SK-N-SH treated with all-trans-retinoic acid at 6 μM for 48 hours (cell line): ENCODE data around the gene FCER1G.

ENCODE experiments used
- ATAC-seq: fragments of 200-7000 bp; cut with Tn5 transposase; 3 replicates; pipeline ENCODE4 v1.9.1; 2020; ENCODE audit warnings: mild to moderate bottlenecking, moderate library complexity
- ARNTL ChIP-seq: fragments of 450-650 bp; formaldehyde crosslinking; IDR thresholded peaks from 2 replicates; pipeline ENCODE4 v1.5.0; 2020; ENCODE audit warnings: low read depth, mild to moderate bottlenecking, moderate library complexity, borderline replicate concordance
- BACH2 ChIP-seq: fragments of 250-450 bp; sonication (Bioruptor Pico); IDR thresholded peaks from 2 replicates; pipeline ENCODE4 v1.9.0; 2021; ENCODE audit warnings: mild to moderate bottlenecking, borderline replicate concordance
- CSDC2 ChIP-seq: fragments of 250-450 bp; sonication (Bioruptor Pico); IDR thresholded peaks from 2 replicates; pipeline ENCODE4 v1.5.0; 2020; ENCODE audit warnings: mild to moderate bottlenecking, moderate library complexity
- ESRRG ChIP-seq: fragments of 250-450 bp; sonication (Bioruptor Pico); IDR thresholded peaks from 2 replicates; pipeline ENCODE4 v1.6.1; 2021; ENCODE audit warnings: mild to moderate bottlenecking
- GLIS3 ChIP-seq: fragments of 250-450 bp; sonication (Bioruptor Pico); IDR thresholded peaks from 2 replicates; pipeline ENCODE4 v1.5.0; 2020; ENCODE audit warnings: mild to moderate bottlenecking, moderate library complexity
- ISL1 ChIP-seq: fragments of 250-450 bp; sonication (Bioruptor Pico); IDR thresholded peaks from 2 replicates; pipeline ENCODE4 v2.1.2; 2022; ENCODE audit warnings: mild to moderate bottlenecking, moderate library complexity
- OSR1 ChIP-seq: fragments of 250-450 bp; sonication (Bioruptor Pico); IDR thresholded peaks from 2 replicates; pipeline ENCODE4 v1.8.0; 2022; ENCODE audit warnings: moderate library complexity, mild to moderate bottlenecking, inconsistent platforms
- PPARA ChIP-seq: fragments of 250-450 bp; sonication (Bioruptor Pico); IDR thresholded peaks from 2 replicates; pipeline ENCODE4 v1.5.0; 2020; ENCODE audit warnings: mild to moderate bottlenecking, borderline replicate concordance
- RARB ChIP-seq: fragments of 250-450 bp; sonication (Bioruptor Pico); IDR thresholded peaks from 2 replicates; pipeline ENCODE4 v1.8.0; 2021; ENCODE audit warnings: mild to moderate bottlenecking, moderate library complexity
- SNAI2 ChIP-seq: fragments of 250-450 bp; sonication (Bioruptor Pico); IDR thresholded peaks from 2 replicates; pipeline ENCODE4 v1.5.0; 2020; ENCODE audit warnings: mild to moderate bottlenecking, moderate library complexity
- TCF4 ChIP-seq: fragments of 250-450 bp; sonication (Bioruptor Pico); IDR thresholded peaks from 2 replicates; pipeline ENCODE4 v1.8.0; 2021; ENCODE audit warnings: mild to moderate bottlenecking, moderate library complexity, borderline replicate concordance
- TOX ChIP-seq: fragments of 250-450 bp; sonication (Bioruptor Pico); IDR thresholded peaks from 2 replicates; pipeline ENCODE4 v1.8.0; 2021; ENCODE audit warnings: mild to moderate bottlenecking, moderate library complexity, borderline replicate concordance
- ZC3H10 ChIP-seq: fragments of 250-450 bp; sonication (Bioruptor Pico); IDR thresholded peaks from 2 replicates; pipeline ENCODE4 v1.5.1; 2021; ENCODE audit warnings: mild to moderate bottlenecking, moderate library complexity
- ZFP3 ChIP-seq: fragments of 250-450 bp; sonication (Bioruptor Pico); IDR thresholded peaks from 2 replicates; pipeline ENCODE4 v1.5.0; 2020; ENCODE audit warnings: mild to moderate bottlenecking, moderate library complexity
- ZFP30 ChIP-seq: fragments of 450-650 bp; formaldehyde crosslinking; IDR thresholded peaks from 2 replicates; pipeline ENCODE4 v1.5.0; 2022; ENCODE audit warnings: mild to moderate bottlenecking, moderate library complexity
- ZNF565 ChIP-seq: fragments of 450-650 bp; formaldehyde crosslinking; conservative IDR thresholded peaks from 2 replicates; pipeline ENCODE4 v1.5.0; 2020; ENCODE audit warnings: low read depth, mild to moderate bottlenecking, moderate library complexity
- ZNF70 ChIP-seq: fragments of 450-650 bp; formaldehyde crosslinking; IDR thresholded peaks from 2 replicates; pipeline ENCODE4 v1.5.0; 2020; ENCODE audit warnings: mild to moderate bottlenecking, moderate library complexity
- ZNF8 ChIP-seq: fragments of 450-650 bp; formaldehyde crosslinking; IDR thresholded peaks from 2 replicates; pipeline ENCODE4 v1.5.0; 2020; ENCODE audit warnings: mild to moderate bottlenecking, moderate library complexity
- TF ChIP-seq, protein P1 (sequence below): fragments of 250-450 bp; sonication (Bioruptor Pico); IDR thresholded peaks from 2 replicates; pipeline ENCODE4 v1.5.1; 2020; ENCODE audit warnings: low read depth, mild to moderate bottlenecking, moderate library complexity
- TF ChIP-seq, protein P2 (sequence below): fragments of 250-450 bp; sonication (Bioruptor Pico); IDR thresholded peaks from 2 replicates; pipeline ENCODE4 v1.5.1; 2021; ENCODE audit warnings: mild to moderate bottlenecking, moderate library complexity
- TF ChIP-seq, protein P3 (sequence below): fragments of 250-450 bp; sonication (Bioruptor Pico); IDR thresholded peaks from 2 replicates; pipeline ENCODE4 v1.8.0; 2020; ENCODE audit warnings: mild to moderate bottlenecking, moderate library complexity, borderline replicate concordance
- TF ChIP-seq, protein P4 (sequence below): fragments of 250-450 bp; sonication (Bioruptor Pico); IDR thresholded peaks from 2 replicates; pipeline ENCODE4 v1.8.0; 2021; ENCODE audit warnings: low read depth, mild to moderate bottlenecking, moderate library complexity, borderline replicate concordance

Gene FCER1G

DNA sequence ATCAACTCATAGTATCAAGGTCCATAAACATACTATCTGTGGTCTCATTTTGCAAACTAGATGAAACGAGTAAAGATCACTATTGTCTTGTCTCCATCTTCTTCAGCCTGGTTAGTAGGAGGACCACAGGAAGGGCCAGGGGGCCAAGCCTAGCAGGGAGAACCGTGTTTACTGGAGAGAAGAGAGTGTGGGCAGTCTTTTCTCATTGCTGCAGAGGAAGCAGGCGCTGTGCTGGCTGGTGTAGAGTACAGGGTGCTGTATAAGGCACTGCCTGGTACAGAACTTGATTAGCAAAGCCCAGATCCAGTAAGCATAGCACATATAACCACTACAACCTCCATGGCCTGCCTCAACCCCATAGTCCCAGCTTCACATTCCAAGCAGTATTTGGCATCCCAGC lies 27.8 kb upstream of the FCER1G start:
- ATAC-seq = no peak
- TF ChIP-seq CSDC2 (CRISPR knock-in tag) = no peak
- TF ChIP-seq TCF4 (CRISPR knock-in tag) = no peak
- TF ChIP-seq, protein P1, sequence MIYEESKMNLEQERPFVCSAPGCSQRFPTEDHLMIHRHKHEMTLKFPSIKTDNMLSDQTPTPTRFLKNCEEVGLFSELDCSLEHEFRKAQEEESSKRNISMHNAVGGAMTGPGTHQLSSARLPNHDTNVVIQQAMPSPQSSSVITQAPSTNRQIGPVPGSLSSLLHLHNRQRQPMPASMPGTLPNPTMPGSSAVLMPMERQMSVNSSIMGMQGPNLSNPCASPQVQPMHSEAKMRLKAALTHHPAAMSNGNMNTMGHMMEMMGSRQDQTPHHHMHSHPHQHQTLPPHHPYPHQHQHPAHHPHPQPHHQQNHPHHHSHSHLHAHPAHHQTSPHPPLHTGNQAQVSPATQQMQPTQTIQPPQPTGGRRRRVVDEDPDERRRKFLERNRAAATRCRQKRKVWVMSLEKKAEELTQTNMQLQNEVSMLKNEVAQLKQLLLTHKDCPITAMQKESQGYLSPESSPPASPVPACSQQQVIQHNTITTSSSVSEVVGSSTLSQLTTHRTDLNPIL (CRISPR knock-in tag) = no peak
- TF ChIP-seq ZNF70 (CRISPR knock-in tag) = no peak
- no peak for TF ChIP-seq BACH2 (CRISPR knock-in tag)
- no peak for TF ChIP-seq RARB

DNA sequence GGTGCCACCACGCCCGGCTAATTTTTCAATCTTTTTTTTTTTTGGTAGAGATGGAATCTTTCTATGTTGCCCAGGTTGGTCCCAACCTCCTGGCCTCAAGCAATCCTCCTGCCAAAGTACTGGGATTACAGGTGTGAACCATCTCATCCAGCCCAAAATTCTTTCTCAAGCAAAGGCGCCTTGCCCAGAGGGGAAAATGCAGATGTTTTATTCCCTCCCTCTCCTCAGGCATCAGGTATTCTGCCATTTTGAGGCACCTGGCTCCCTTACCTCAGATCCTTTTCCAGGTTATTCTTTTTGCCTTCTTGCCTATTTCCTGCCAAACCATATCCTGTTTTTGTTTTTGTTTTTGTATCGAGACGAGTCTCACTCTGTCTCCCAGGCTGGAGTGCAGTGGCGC lies 26.7 kb upstream of the FCER1G start:
- TF ChIP-seq ISL1 (CRISPR knock-in tag) = no peak
- TF ChIP-seq, protein P2, sequence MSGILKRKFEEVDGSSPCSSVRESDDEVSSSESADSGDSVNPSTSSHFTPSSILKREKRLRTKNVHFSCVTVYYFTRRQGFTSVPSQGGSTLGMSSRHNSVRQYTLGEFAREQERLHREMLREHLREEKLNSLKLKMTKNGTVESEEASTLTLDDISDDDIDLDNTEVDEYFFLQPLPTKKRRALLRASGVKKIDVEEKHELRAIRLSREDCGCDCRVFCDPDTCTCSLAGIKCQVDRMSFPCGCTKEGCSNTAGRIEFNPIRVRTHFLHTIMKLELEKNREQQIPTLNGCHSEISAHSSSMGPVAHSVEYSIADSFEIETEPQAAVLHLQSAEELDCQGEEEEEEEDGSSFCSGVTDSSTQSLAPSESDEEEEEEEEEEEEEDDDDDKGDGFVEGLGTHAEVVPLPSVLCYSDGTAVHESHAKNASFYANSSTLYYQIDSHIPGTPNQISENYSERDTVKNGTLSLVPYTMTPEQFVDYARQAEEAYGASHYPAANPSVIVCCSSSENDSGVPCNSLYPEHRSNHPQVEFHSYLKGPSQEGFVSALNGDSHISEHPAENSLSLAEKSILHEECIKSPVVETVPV = no peak
- TF ChIP-seq BACH2 (CRISPR knock-in tag) = no peak
- TF ChIP-seq, protein P3, sequence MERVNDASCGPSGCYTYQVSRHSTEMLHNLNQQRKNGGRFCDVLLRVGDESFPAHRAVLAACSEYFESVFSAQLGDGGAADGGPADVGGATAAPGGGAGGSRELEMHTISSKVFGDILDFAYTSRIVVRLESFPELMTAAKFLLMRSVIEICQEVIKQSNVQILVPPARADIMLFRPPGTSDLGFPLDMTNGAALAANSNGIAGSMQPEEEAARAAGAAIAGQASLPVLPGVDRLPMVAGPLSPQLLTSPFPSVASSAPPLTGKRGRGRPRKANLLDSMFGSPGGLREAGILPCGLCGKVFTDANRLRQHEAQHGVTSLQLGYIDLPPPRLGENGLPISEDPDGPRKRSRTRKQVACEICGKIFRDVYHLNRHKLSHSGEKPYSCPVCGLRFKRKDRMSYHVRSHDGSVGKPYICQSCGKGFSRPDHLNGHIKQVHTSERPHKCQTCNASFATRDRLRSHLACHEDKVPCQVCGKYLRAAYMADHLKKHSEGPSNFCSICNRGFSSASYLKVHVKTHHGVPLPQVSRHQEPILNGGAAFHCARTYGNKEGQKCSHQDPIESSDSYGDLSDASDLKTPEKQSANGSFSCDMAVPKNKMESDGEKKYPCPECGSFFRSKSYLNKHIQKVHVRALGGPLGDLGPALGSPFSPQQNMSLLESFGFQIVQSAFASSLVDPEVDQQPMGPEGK (CRISPR knock-in tag) = no peak
- TF ChIP-seq ZFP30 = no peak
- TF ChIP-seq TOX (CRISPR knock-in tag) = no peak
- TF ChIP-seq PPARA (CRISPR knock-in tag) = no peak
- TF ChIP-seq GLIS3 = no peak
- no peak for TF ChIP-seq ZNF565 (CRISPR knock-in tag)
- no peak for TF ChIP-seq TCF4 (CRISPR knock-in tag)
- TF ChIP-seq, protein P4, sequence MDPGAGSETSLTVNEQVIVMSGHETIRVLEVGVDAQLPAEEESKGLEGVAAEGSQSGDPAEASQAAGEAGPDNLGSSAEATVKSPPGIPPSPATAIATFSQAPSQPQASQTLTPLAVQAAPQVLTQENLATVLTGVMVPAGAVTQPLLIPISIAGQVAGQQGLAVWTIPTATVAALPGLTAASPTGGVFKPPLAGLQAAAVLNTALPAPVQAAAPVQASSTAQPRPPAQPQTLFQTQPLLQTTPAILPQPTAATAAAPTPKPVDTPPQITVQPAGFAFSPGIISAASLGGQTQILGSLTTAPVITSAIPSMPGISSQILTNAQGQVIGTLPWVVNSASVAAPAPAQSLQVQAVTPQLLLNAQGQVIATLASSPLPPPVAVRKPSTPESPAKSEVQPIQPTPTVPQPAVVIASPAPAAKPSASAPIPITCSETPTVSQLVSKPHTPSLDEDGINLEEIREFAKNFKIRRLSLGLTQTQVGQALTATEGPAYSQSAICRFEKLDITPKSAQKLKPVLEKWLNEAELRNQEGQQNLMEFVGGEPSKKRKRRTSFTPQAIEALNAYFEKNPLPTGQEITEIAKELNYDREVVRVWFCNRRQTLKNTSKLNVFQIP (CRISPR knock-in tag) = no peak
- TF ChIP-seq, protein P1 (CRISPR knock-in tag) = no peak
- TF ChIP-seq ARNTL (CRISPR knock-in tag) = no peak
- no peak for TF ChIP-seq ZC3H10
- TF ChIP-seq ZFP3 (CRISPR knock-in tag) = no peak
- TF ChIP-seq OSR1 (CRISPR knock-in tag) = no peak

DNA sequence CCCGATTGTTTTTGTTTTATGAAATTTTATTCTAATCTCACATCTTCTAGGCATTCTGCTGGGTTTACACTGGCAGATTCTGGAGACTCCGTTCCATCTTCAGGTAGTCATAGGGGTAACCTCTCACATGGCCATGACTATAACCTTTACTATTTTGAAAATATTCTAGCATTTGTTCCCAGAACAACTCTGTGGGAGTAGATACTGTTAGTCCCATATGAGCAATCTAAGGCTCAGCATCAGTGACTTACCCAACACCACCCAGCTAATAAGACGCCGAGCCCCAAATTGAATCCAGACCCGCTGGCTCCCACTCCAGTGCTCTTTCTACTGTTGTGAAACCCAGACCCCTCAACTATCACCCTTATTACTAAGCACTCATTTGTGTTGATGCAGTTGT lies 26.1 kb upstream of the FCER1G start:
- ATAC-seq = no peak
- TF ChIP-seq ESRRG (CRISPR knock-in tag) (no peak), SNAI2 (CRISPR knock-in tag) (no peak), ZC3H10 (no peak), RARB (no peak), ZFP3 (CRISPR knock-in tag) (no peak), PPARA (CRISPR knock-in tag) (no peak), OSR1 (CRISPR knock-in tag) (no peak), TOX (CRISPR knock-in tag) (no peak), ZNF8 (no peak)
- TF ChIP-seq, protein P4 (CRISPR knock-in tag) = no peak
- TF ChIP-seq, protein P3 (CRISPR knock-in tag) = no peak
- TF ChIP-seq, protein P1 (CRISPR knock-in tag) = no peak

More for the DNA sequence above, 26.7 kb upstream of the FCER1G start:
- no peak for ATAC-seq
